Ecto neural progenitor cell (in vitro differentiated cells): ENCODE data around the gene SRSF2.
"Not testable (repeated sequence)": the region's sequence is repeated elsewhere in the genome, so short reads cannot be mapped to it uniquely, and the experiment has no call there.

ENCODE experiments used
- DNase-seq: peaks from one replicate; pipeline ENCODE4 v3.0.0-alpha.2; 2018; ENCODE audit warnings: low spot score

The SRSF2 gene

DNA sequence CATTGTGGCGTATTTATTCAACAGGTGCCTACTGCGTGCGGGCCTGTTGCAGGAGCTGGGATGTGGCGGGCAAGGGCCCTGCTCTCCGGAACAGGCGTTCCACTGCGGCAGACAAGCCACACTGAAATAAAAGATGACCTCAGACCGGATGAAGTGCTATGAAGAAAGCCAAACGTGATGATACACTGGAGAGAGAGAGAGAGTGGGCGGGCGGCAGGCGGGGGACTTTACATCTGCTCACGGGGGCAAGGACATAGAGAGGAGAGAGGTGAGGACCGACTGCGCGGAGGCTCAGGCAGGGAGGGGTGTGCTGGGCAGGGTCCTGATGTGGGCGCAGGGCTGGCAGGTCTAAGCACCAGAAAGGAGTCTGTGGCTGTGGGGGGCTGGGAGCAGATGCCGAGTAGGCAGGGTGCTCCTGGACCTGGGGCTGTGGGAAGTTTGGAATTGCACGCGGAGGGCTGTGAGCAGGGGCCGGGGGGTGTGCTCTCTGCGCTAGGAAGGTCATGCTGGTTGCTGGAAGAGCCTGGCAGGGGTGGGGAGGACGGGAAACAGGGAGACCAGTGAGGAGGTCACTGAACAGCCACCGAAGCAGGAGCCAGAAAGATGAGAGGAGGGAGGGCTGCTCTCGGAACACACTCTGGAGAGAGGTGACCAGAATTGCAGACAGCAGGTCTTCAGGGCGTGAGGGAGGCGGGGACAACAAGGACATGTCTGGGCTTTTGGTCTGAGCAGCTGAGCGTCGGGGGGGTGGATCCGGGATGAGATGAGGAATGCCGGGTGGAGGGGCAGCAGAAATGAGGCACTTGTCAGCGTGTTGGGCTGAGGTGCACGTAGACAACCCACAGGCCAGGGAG, 36.3 kb downstream of the SRSF2 start:
- DNase-seq, result no peak

- DNase-seq, result no peak
These were observed 36.9 kb downstream of the SRSF2 start for GRCh38 chr17:76700270-76700616.

- not testable (repeated sequence) for DNase-seq
These were observed 38.6 kb downstream of the SRSF2 start for GRCh38 chr17:76698466-76698977.

- DNase-seq, result peak; percentile 77
These were observed 39.2 kb downstream of the SRSF2 start for GRCh38 chr17:76697702-76698465.

GRCh38 chr17:76696763-76697701, 40.1 kb downstream of the SRSF2 start:
- DNase-seq, result no peak

DNA sequence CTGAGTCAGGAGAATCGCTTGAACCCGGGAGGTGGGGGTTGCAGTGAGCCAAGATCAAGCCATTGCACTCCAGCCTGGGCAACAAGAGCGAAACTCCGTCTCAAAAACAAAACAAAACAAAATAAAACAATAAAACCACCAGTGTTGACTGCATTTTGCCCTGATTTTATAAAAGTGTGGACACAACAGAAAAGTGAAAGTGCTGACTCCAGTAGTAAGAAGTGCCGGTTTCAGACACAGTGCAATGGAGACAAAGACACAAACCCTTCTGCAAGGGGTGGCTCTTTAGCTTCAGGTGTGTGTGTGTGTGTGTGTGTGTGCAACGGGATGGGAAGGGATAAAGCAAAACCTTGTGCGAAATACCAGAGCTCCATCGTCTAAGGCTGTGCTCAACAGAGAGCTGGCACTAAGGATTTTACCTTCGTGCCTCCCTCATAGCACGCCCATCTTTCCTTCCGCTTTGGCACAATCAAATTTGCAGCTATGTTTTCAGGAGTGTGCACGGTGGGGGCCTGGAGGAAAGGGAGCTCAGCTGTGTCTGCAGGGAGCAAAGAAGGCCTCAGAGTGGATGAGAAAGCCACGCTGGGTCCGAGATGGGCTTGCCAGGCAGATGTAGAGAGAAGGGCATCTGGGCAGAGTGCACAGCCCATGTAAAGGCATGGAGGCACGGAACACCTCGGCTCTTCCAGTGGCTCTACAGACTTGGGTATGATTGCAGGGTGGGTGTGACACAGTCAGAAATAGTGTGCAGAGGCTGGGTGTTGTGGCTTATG, 41.9 kb downstream of the SRSF2 start:
- no peak for DNase-seq

- DNase-seq, result no peak
These were observed 45.5 kb downstream of the SRSF2 start for GRCh38 chr17:76691379-76692191.

DNA sequence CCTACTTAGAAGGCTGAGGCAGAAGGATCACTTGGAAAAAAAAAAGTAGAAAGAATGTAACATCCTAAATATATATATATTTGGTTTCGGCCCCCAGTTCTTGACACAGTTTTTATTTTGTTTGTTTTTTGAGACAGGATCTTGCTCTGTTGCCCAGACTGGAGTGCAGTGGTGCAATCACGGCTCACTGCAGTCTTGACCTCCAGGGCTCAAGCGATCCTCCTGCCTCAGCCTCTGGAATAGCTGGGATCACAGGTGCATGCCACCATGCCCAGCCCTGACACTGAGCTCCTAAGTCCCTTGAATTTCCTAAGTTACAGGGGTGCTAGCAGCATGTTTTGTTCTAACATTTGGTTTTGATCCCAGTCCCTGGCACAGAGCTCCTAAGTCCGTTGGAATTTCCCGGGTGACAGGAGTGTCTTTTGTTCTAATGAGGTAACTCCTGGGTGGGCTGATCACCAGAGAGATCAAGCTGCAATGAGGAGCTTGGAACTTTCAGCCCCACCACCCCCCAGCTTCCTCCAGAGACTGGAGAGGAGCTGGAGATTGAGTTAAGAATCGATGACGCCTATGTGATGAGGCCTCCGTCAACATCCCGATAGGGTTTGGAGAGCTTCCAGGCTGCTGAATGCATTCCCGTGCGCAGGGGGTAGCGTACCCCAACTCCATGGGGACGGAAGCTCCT, 46.4 kb downstream of the SRSF2 start:
- no peak for DNase-seq

GRCh38 chr17:76689859-76690258, 47.3 kb downstream of the SRSF2 start:
- DNase-seq, result no peak

GRCh38 chr17:76688165-76688622, 48.9 kb downstream of the SRSF2 start:
- no peak for DNase-seq

DNA sequence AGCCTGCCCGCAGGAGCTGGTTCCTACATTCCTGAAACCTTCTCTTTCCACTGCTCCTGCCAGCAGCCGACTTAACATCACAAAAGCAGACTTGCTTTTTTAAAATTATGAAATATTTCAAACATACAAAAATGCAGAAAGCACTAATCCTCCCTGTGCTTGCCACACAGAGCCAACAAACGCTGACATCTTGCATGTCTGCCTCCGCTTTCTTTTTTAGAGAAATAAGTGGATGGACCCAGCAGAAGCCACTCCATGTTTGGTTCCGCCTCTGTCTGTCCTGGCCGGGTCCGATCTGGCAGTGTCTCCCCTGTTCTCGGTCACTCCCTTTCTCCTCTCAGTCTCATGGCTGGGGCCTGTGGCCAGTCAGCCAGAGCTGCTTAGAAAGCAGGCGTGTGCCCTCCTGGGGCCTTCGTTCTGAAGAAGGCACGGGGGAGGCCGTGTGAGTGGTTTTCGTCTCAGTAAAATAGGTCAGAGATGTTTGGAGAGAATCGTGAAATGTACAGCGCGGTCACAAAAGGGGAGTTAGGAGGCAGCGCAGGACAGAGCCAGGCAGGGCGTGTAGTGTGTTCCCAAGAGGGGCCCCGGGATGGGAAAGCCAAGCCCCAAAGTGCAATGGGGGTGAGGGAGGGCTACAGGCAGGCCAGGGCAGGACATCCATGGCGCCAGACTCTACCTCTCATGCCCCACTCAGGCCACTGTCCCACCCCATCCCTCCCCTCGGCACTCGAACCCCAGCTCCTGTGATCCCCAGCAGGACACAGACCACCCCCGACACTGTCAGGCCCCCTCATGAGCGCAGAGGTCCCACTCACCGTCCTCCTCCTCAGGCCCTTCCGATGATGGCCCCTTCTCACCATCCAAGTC, 49.6 kb downstream of the SRSF2 start:
- DNase-seq, result no peak

DNA sequence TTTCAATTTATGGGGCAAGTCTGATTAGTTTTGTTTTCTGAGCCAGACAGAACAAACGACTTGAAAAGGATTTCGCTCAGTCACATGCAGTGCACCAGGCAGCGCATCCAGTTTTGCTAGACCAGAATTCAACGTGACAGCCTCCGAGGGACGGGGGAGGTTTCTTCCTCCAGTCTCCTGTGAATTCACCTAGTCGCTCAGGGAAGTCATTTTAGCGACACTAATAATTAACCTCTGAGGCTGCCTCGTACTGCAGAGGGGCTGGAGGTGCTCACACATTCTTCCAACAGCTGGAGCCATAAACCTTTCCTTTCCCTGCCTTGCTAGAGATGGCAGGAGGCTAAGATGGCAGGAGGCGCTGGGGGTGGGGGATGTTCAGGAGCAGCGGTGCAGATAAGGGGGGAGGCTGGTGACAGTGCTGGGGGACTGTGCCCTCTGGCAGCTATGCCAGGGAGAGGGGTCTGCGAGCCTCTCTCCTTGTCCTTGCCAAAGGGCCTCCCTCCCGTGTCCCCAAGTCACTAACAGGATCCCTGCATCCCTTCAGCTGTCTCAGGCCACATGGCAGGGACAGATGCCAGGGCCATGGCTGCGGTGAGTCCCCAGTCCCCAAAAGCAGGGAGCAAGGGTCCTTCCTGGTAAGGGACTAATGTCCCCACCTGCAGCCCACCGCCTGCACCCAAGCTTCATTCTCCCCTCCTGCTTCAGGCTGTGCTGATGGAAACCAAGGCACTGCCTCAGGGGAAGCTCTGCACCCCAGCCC, 50.4 kb downstream of the SRSF2 start:
- no peak for DNase-seq

DNA sequence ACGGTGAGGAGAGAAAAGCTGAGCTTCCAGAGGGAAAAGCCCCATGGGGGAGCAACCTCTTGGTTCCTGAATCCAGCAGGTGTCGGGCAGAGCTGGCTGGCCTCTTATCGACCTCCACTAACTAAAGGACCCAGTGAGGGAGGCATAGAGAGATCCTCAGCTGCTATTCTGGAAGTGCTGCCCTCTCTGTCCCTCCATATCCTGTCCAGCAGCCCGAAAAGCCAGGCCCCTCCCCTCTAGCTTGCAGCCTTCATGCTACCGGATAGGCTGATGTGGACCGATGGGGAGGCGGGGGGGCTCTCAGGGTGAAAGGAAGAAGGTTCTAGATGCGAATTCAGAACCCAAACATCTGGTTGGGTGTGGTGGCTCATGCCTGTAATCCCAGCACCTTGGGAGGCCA, 51.3 kb downstream of the SRSF2 start:
- DNase-seq, result no peak

GRCh38 chr17:76685366-76685765, 51.8 kb downstream of the SRSF2 start:
- DNase-seq, result no peak

DNA sequence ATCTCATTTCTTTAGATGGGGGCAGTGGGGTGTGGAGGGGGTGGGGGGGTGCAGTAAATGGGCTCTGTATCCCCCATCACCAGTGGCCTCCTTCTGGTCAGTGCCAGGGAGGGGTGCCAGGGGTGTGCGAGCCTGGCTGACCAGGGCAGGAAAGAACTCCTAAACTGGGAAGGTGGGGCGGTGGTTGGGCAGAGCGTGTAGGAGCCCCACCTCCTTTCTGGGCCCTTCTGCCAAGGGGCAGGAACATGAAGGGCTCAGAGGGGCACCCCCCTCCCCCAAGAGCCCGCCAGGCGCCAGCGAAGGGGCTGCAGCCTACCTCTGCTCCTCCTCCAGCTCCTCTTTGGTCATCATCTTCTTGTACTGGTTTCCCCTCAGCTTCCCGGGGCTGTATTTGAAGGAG, 52.4 kb downstream of the SRSF2 start:
- DNase-seq, result no peak
